Neural progenitor cell (in vitro differentiated cells): ENCODE measurements around the gene RNFT2. TPM values are rescaled to one million over a fixed set of nuclear protein-coding genes. Genes with fewer than 3 reads are reported as not detected.

ENCODE experiments used
- DNase-seq: peaks from one replicate; pipeline ENCODE4 v3.0.0-alpha.2; 2016; ENCODE audit warnings: low spot score
- H2AFZ ChIP-seq: fragments of 200-600 bp; sonication (generic); replicated peaks from 2 replicates; pipeline ENCODE4 v1.6.1; 2016; ENCODE audit warnings: antibody characterized with exemption
- H3F3A ChIP-seq: fragments of 200-600 bp; sonication (generic); 2 replicates; pipeline ENCODE4 v1.6.1; 2016; ENCODE audit warnings: antibody characterized with exemption, low read depth
- H3K27ac ChIP-seq: fragments of 200-600 bp; sonication (generic); 2 replicates; pipeline ENCODE4 v1.5.1; 2016; ENCODE audit warnings: mild to moderate bottlenecking
- H3K27me3 ChIP-seq: fragments of 200-600 bp; sonication (generic); 2 replicates; pipeline ENCODE4 v1.6.1; 2016; ENCODE audit warnings: mild to moderate bottlenecking, moderate library complexity
- H3K36me3 ChIP-seq: fragments of 200-600 bp; sonication (generic); 2 replicates; pipeline ENCODE4 v1.5.1; 2016
- H3K4me1 ChIP-seq: fragments of 200-600 bp; sonication (generic); 2 replicates; pipeline ENCODE4 v1.6.1; 2016; ENCODE audit warnings: mixed run types
- H3K4me2 ChIP-seq: fragments of 200-600 bp; sonication (generic); 2 replicates; pipeline ENCODE4 v1.6.1; 2016
- H3K4me3 ChIP-seq: fragments of 200-600 bp; sonication (generic); 2 replicates; pipeline ENCODE4 v1.5.1; 2016
- H3K79me2 ChIP-seq: fragments of 200-600 bp; sonication (generic); 2 replicates; pipeline ENCODE4 v1.6.1; 2016; ENCODE audit warnings: low read depth
- H3K9ac ChIP-seq: fragments of 200-600 bp; sonication (generic); 2 replicates; pipeline ENCODE4 v1.6.1; 2016
- H3K9me3 ChIP-seq: fragments of 200-600 bp; sonication (generic); 2 replicates; pipeline ENCODE4 v1.5.1; 2016; ENCODE audit warnings: low read depth
- H4K20me1 ChIP-seq: fragments of 200-600 bp; sonication (generic); 2 replicates; pipeline ENCODE4 v1.6.1; 2016; ENCODE audit warnings: low read depth
- H3K27ac Mint-ChIP-seq: 3 replicates; pipeline ENCODE4 v1.8.0; 2021; ENCODE audit warnings: mixed read lengths
- H3K27me3 Mint-ChIP-seq: 2 replicates; pipeline ENCODE4 v1.8.0; 2022; ENCODE audit warnings: low read depth, mild to moderate bottlenecking, inconsistent platforms, moderate library complexity, mixed read lengths; ENCODE audit not compliant: insufficient read depth
- H3K36me3 Mint-ChIP-seq: 3 replicates; pipeline ENCODE4 v1.8.0; 2021; ENCODE audit warnings: mixed read lengths
- H3K4me1 Mint-ChIP-seq: 3 replicates; pipeline ENCODE4 v1.8.0; 2021; ENCODE audit warnings: mixed read lengths
- H3K4me3 Mint-ChIP-seq: 3 replicates; pipeline ENCODE4 v1.8.0; 2021; ENCODE audit warnings: mild to moderate bottlenecking, moderate library complexity, mixed read lengths
- H3K9me3 Mint-ChIP-seq: 3 replicates; pipeline ENCODE4 v1.8.0; 2020; ENCODE audit warnings: mixed read lengths
- EZH2 ChIP-seq: fragments of 200-600 bp; sonication (generic); IDR thresholded peaks from 2 replicates; pipeline ENCODE4 v1.6.1; 2017; ENCODE audit warnings: antibody characterized with exemption, mild to moderate bottlenecking, moderate library complexity
- EZH2phosphoT487 ChIP-seq: fragments of 200-600 bp; sonication (generic); IDR thresholded peaks from 2 replicates; pipeline ENCODE4 v1.6.1; 2017; ENCODE audit warnings: antibody characterized with exemption
- total RNA-seq: library from RNA; depleted of rRNA; stranded (reverse); fragments of >200 nt; gene quantifications from 2 replicates; pipeline ENCODE4 v1.2.3, GENCODE V29; 2015; ENCODE audit warnings: low replicate concordance
- TF ChIP-seq, protein P1 (sequence below): fragments of 200-600 bp; sonication (generic); IDR thresholded peaks from 2 replicates; pipeline ENCODE4 v1.5.1; 2017; ENCODE audit warnings: antibody characterized with exemption, mild to moderate bottlenecking

The RNFT2 gene
- total RNA-seq, 1 donor from 2014 or later: 26.9 TPM

DNA sequence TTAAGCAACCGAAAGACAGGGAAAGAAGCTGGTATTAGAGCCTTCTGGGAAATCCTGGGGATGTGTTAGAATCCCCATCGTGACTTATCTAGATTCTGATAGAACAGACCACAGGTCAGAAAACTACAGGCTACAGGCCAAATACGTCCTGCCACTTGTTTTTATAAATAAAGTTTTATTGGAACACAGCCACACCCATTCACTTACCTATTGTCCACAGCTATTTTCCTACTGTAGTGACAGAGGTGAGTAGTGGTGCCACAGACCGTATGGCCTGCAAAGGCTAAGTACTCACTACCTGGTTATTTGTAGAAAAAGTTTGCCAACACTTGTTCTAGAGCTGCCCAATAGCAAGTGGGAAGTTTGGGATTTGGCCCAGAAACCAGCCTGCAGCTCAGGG lies 89.3 kb downstream of the RNFT2 start:
- Mint-ChIP-seq H3K36me3 (peaks cover 11% of the 10 kb centered on the region), H3K27ac (no peak overlapping the region), H3K27me3 (peaks cover 4% of the 10 kb centered on the region), H3K4me1 (no peaks in the 10 kb centered on the region), H3K9me3 (no peaks in the 10 kb centered on the region), H3K4me3 (no peak overlapping the region)
- no peaks in the 10 kb centered on the region for H3K36me3 ChIP-seq
- no peaks in the 10 kb centered on the region for H3K27me3 ChIP-seq
- no peaks in the 10 kb centered on the region for H3K4me1 ChIP-seq
- no peaks in the 10 kb centered on the region for H4K20me1 ChIP-seq
- H3K79me2 ChIP-seq: no peaks in the 10 kb centered on the region
- TF ChIP-seq EZH2phosphoT487: no peak
- TF ChIP-seq EZH2: no peak
- H3K9me3 ChIP-seq: no peaks in the 10 kb centered on the region
- DNase-seq: no peak
- H3K4me3 ChIP-seq: no peak overlapping the region
- H3K27ac ChIP-seq: no peak overlapping the region
- H3F3A ChIP-seq: no peaks in the 10 kb centered on the region
- H3K4me2 ChIP-seq: no peak overlapping the region
- H2AFZ ChIP-seq: no peak overlapping the region
- no peak overlapping the region for H3K9ac ChIP-seq

DNA sequence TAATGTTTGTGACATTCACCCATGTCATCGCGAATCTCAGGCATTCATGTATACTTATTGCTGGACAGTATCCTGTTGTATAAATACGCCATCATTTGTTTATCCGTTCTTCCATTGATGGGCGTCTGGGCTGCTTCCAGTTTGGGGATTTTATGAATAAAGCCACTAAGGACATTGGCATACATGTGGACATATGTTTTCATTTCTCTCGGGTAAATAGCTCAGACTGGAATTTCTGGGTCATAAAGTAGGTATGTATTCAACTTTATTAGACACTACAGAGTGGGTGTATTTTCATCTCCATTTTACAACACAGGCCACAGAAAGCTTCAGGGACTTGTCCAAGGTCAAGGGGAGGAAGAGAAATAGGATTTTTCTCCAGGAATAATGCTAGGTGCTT lies 94.2 kb downstream of the RNFT2 start:
- Histone ChIP-seq H2AFZ (no peak overlapping the region), H3K4me3 (no peak overlapping the region), H3K4me2 (no peak overlapping the region), H3K9ac (no peak overlapping the region), H4K20me1 (no peaks in the 10 kb centered on the region), H3K36me3 (peaks cover 3% of the 10 kb centered on the region), H3K79me2 (no peaks in the 10 kb centered on the region), H3K27ac (no peak overlapping the region), H3K9me3 (no peaks in the 10 kb centered on the region), H3K27me3 (no peaks in the 10 kb centered on the region), H3F3A (no peaks in the 10 kb centered on the region), H3K4me1 (no peaks in the 10 kb centered on the region)
- H3K9me3 Mint-ChIP-seq: no peaks in the 10 kb centered on the region
- H3K27me3 Mint-ChIP-seq: peaks cover 2% of the 10 kb centered on the region
- TF ChIP-seq EZH2: no peak
- H3K36me3 Mint-ChIP-seq: peaks cover 15% of the 10 kb centered on the region
- DNase-seq: no peak
- H3K27ac Mint-ChIP-seq: no peak overlapping the region
- H3K4me1 Mint-ChIP-seq: no peaks in the 10 kb centered on the region
- no peak overlapping the region for H3K4me3 Mint-ChIP-seq

DNA sequence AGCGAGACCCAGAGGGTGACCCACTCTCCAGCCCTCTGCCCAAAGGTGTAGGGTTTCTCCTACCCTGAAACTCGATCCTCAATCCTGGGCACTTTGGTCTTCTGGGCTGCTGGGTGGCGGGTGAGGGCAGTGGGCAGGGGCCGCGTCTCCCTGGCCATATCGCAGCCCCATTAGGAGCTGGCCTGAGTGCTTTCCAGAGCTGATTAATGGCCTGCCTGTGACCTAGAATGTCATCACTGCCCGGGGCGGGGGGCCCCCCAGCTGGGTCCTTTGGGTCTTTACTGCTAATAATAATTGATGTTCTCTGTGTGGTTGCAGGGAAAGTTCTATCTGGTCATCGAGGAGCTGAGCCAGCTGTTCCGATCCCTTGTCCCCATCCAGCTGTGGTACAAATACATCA lies 95.4 kb downstream of the RNFT2 start:
- Histone ChIP-seq H3K27ac (no peak overlapping the region), H4K20me1 (no peaks in the 10 kb centered on the region), H3F3A (no peaks in the 10 kb centered on the region), H3K79me2 (no peaks in the 10 kb centered on the region), H3K4me3 (no peak overlapping the region), H3K4me1 (no peaks in the 10 kb centered on the region), H3K9ac (no peak overlapping the region), H3K9me3 (no peaks in the 10 kb centered on the region), H3K36me3 (peaks cover 3% of the 10 kb centered on the region), H3K4me2 (no peak overlapping the region), H2AFZ (no peak overlapping the region), H3K27me3 (no peaks in the 10 kb centered on the region)
- H3K4me1 Mint-ChIP-seq: no peaks in the 10 kb centered on the region
- no peak overlapping the region for H3K4me3 Mint-ChIP-seq
- H3K9me3 Mint-ChIP-seq: no peaks in the 10 kb centered on the region
- TF ChIP-seq EZH2phosphoT487: no peak
- TF ChIP-seq EZH2: no peak
- TF ChIP-seq, protein P1, sequence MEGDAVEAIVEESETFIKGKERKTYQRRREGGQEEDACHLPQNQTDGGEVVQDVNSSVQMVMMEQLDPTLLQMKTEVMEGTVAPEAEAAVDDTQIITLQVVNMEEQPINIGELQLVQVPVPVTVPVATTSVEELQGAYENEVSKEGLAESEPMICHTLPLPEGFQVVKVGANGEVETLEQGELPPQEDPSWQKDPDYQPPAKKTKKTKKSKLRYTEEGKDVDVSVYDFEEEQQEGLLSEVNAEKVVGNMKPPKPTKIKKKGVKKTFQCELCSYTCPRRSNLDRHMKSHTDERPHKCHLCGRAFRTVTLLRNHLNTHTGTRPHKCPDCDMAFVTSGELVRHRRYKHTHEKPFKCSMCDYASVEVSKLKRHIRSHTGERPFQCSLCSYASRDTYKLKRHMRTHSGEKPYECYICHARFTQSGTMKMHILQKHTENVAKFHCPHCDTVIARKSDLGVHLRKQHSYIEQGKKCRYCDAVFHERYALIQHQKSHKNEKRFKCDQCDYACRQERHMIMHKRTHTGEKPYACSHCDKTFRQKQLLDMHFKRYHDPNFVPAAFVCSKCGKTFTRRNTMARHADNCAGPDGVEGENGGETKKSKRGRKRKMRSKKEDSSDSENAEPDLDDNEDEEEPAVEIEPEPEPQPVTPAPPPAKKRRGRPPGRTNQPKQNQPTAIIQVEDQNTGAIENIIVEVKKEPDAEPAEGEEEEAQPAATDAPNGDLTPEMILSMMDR: no peak
- peaks cover 15% of the 10 kb centered on the region for H3K36me3 Mint-ChIP-seq
- peaks cover 2% of the 10 kb centered on the region for H3K27me3 Mint-ChIP-seq
- H3K27ac Mint-ChIP-seq: no peak overlapping the region
- DNase-seq: no peak

DNA sequence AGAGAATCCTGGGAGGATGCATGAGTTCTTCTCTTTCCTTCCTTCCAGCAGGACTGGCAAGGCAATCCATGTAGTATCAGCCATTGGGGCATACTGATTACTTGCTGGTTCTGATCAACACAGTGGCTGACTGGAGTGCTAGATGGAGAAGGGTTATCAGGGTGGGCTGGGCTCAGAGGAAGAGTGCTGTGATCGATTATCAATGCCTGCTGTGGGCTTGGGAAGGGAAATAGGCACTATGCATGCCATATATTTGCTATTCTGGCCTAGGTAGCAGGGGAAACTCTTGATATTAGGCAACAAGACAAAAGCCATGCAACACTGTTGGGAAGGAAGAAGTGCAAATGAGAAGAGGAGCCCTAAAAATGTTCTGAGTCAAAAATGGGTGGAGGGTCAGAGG lies 97.4 kb downstream of the RNFT2 start:
- TF ChIP-seq EZH2phosphoT487: no peak
- TF ChIP-seq EZH2: no peak
- TF ChIP-seq, protein P1: no peak
- H3K27ac Mint-ChIP-seq: no peak overlapping the region

More for the DNA sequence above, 97.4 kb downstream of the RNFT2 start:
- no peaks in the 10 kb centered on the region for H3K79me2 ChIP-seq
- Mint-ChIP-seq H3K4me1 (no peaks in the 10 kb centered on the region), H3K9me3 (no peaks in the 10 kb centered on the region), H3K36me3 (peaks cover 13% of the 10 kb centered on the region), H3K4me3 (no peak overlapping the region), H3K27me3 (no peaks in the 10 kb centered on the region)
- no peaks in the 10 kb centered on the region for H3K4me1 ChIP-seq
- no peak overlapping the region for H3K27ac ChIP-seq
- H2AFZ ChIP-seq: no peak overlapping the region
- H3K4me2 ChIP-seq: no peak overlapping the region
- H4K20me1 ChIP-seq: no peaks in the 10 kb centered on the region
- no peak overlapping the region for H3K9ac ChIP-seq
- H3F3A ChIP-seq: no peaks in the 10 kb centered on the region
- peaks cover 3% of the 10 kb centered on the region for H3K36me3 ChIP-seq
- no peak for DNase-seq
- no peaks in the 10 kb centered on the region for H3K9me3 ChIP-seq
- H3K4me3 ChIP-seq: no peak overlapping the region
- no peaks in the 10 kb centered on the region for H3K27me3 ChIP-seq
